ENCODE measurements around the gene TM2D3.

DNA sequence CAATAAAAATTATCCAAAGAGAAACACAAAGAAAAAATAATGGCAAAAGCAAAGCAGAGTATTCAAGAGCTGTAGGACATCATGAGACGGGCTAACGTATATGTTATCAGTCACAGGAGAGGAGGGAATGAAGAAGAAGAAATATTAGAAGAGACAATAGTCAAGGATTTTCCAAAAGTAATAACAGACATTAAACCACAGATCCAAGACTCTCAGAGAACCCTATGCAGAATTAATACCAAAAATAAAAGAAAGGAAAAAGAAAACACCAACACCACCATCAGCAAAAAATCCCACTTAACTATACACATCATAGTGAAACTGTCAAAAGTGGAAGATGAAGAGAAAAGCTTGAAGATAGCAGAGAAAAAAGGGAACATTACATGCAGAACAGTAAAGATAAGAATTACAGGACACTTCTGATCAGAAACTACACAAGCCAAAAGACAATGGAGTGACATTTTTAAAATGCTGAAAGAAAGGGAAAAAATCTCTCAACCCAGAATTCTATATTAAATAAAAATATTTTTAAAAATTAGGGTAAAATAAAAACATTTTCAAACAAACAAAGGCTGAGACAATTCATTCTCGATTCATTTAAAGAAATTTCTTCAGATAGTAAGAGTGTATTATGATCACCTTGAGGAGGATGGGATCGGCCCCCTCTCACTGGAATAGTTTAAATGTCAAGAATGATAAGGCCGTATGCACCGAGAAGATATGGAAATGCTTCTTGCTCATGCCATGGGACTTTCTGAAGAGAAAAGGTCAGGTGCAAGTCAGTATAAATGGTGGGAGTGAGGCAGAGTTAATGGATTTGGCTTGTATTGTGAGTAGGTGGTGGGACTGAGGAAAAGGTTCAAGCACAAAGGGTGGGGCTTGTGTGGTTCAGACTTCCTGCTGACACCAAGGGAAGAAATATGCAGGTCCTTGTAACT is 28.5 kb downstream of the TM2D3 start:
- TF ChIP-seq, protein P1, sequence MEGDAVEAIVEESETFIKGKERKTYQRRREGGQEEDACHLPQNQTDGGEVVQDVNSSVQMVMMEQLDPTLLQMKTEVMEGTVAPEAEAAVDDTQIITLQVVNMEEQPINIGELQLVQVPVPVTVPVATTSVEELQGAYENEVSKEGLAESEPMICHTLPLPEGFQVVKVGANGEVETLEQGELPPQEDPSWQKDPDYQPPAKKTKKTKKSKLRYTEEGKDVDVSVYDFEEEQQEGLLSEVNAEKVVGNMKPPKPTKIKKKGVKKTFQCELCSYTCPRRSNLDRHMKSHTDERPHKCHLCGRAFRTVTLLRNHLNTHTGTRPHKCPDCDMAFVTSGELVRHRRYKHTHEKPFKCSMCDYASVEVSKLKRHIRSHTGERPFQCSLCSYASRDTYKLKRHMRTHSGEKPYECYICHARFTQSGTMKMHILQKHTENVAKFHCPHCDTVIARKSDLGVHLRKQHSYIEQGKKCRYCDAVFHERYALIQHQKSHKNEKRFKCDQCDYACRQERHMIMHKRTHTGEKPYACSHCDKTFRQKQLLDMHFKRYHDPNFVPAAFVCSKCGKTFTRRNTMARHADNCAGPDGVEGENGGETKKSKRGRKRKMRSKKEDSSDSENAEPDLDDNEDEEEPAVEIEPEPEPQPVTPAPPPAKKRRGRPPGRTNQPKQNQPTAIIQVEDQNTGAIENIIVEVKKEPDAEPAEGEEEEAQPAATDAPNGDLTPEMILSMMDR (IDR thresholded peaks at IDR 0.05) = no peak
- TF ChIP-seq POLR2A (IDR thresholded peaks at IDR 0.05) (no peak), EP300 (IDR thresholded peaks at IDR 0.05) (no peak)

All from ovary (tissue), 3 donors.